K562 (cell line): ENCODE data around the gene SYNGR1. TPM values are rescaled to one million over a fixed set of nuclear protein-coding genes. Genes with fewer than 3 reads are reported as not detected.

Experiments used
- ATAC-seq: fragments of 200-7000 bp; cut with Tn5 transposase; 3 replicates; pipeline ENCODE4 v1.9.1; 2020; ENCODE audit warnings: moderate library complexity
- BruUV-seq: library from RNA; stranded (reverse); fragments of 400-500 nt; replicated peaks from 2 replicates; lab custom pipeline; 2021; lab: Mats Ljungman, UMichigan
- CTCF ChIA-PET: fragments of 300-600 bp; formaldehyde crosslinking; extraction: SDS; loops from one replicate; lab custom pipeline; 2021; ENCODE audit warnings: low intra/inter-chr PET ratio; lab: Yijun Ruan, JAX
- POLR2A ChIA-PET: fragments of 300-600, 350-650 bp; sonication (Branson Sonifier 250); formaldehyde crosslinking; extraction: SDS; loops from one replicate; lab custom pipeline; 2021; ENCODE audit warnings: antibody characterized with exemption, inconsistent platforms; lab: Yijun Ruan, JAX
- DNase-seq, 4 experiments: peaks; one replicate each; pipeline versions ENCODE4 v3.0.0 to v3.0.0-alpha.2; 2011 to 2018; ENCODE audit warnings: low spot score in 3 of 4, mixed read lengths in 3 of 4; ENCODE audit errors: extremely low read depth in 1 of 4
- FAIRE-seq: peaks from 2 replicates; lab custom pipeline; 2011; peaks lifted over from hg19 to GRCh38; lab: Jason Lieb, UNC
- H2AFZ ChIP-seq: 2 replicates; pipeline ENCODE4 v1.6.0; 2011; ENCODE audit warnings: low read depth, low read length, control low read depth, inconsistent platforms
- H3K27ac ChIP-seq: fragments of 200-600 bp; 3 replicates; pipeline ENCODE4 v1.8.0; 2011; ENCODE audit warnings: low read depth, mild to moderate bottlenecking, control low read depth, inconsistent platforms, low read length, moderate library complexity, mixed read lengths; ENCODE audit errors: extremely low read depth
- H3K27me3 ChIP-seq, 2 experiments: fragments of 300-600 bp in 1 of 2; 2 replicates in 1 of 2; 3 replicates in 1 of 2; pipeline versions ENCODE4 v1.6.0 to v1.8.0; 2011; ENCODE audit warnings: inconsistent platforms in 2 of 2, low read length in 2 of 2, mild to moderate bottlenecking in 1 of 2, mixed read lengths in 1 of 2, moderate library complexity in 1 of 2; ENCODE audit not compliant: control insufficient read depth in 2 of 2, insufficient read depth in 2 of 2
- H3K36me3 ChIP-seq: fragments of 300-600 bp; 3 replicates; pipeline ENCODE4 v1.8.0; 2011; ENCODE audit warnings: mild to moderate bottlenecking, low read length, inconsistent platforms; ENCODE audit not compliant: control insufficient read depth, insufficient read depth
- H3K4me1 ChIP-seq, 2 experiments: fragments of 200-600 bp in 1 of 2; replicated peaks in 1 of 2; 2 replicates in 1 of 2; 3 replicates in 1 of 2; pipeline versions ENCODE4 v1.5.1 to v1.8.0; 2011; ENCODE audit warnings: inconsistent platforms in 2 of 2, low read length in 2 of 2, mild to moderate bottlenecking in 1 of 2, mixed read lengths in 1 of 2, moderate library complexity in 1 of 2; ENCODE audit not compliant: control insufficient read depth in 2 of 2, insufficient read depth in 2 of 2
- H3K4me2 ChIP-seq: 2 replicates; pipeline ENCODE4 v1.6.1; 2011; ENCODE audit warnings: low read length, control low read depth, inconsistent platforms, mixed read lengths; ENCODE audit not compliant: insufficient read depth
- H3K4me3 ChIP-seq: fragments of 200-600 bp; sonication (generic), shearing (Covaris generic); 2 replicates; pipeline ENCODE4 v1.5.1; 2016; ENCODE audit warnings: control low read depth, inconsistent platforms
- H3K79me2 ChIP-seq: fragments of 200-600 bp; 3 replicates; pipeline ENCODE4 v1.8.0; 2011; ENCODE audit warnings: low read length, inconsistent platforms; ENCODE audit not compliant: control insufficient read depth, insufficient read depth
- H3K9ac ChIP-seq, 2 experiments: 2 replicates each; pipeline versions ENCODE4 v1.6.0 to v1.6.1; 2011; ENCODE audit warnings: low read depth in 2 of 2, low read length in 2 of 2, control low read depth in 1 of 2, inconsistent platforms in 1 of 2, mild to moderate bottlenecking in 1 of 2, mixed read lengths in 1 of 2; ENCODE audit not compliant: insufficient read depth in 1 of 2
- H3K9me1 ChIP-seq: one replicate; pipeline ENCODE4 v1.6.0; 2011; ENCODE audit warnings: inconsistent platforms, mild to moderate bottlenecking, low read length, moderate library complexity; ENCODE audit not compliant: control insufficient read depth, insufficient read depth
- H3K9me3 ChIP-seq: replicated peaks from 2 replicates; pipeline ENCODE4 v1.5.1; 2011; ENCODE audit warnings: low read depth, low read length, inconsistent platforms; ENCODE audit not compliant: control insufficient read depth, insufficient read depth
- H4K20me1 ChIP-seq: replicated peaks from 2 replicates; pipeline ENCODE4 v1.6.1; 2011; ENCODE audit warnings: low read length, inconsistent platforms, mixed read lengths; ENCODE audit not compliant: control insufficient read depth, insufficient read depth
- CEBPG ChIP-seq, 3 experiments: fragments of 200-800 bp in 1 of 3; sonication (Bioruptor generic) in 1 of 3; sonication (generic) in 1 of 3; formaldehyde crosslinking in 1 of 3; IDR thresholded peaks in 2 of 3; conservative IDR thresholded peaks in 1 of 3; 2 replicates each; pipeline versions ENCODE4 v1.6.1 to v1.8.0; 2016 to 2022; ENCODE audit warnings: missing compliant biosample characterization in 2 of 3, missing genetic modification characterization in 2 of 3, mild to moderate bottlenecking in 1 of 3, missing genetic modification reagents in 1 of 3
- GABPB2 ChIP-seq: fragments of 250-450 bp; sonication (Bioruptor Pico); conservative IDR thresholded peaks from 2 replicates; pipeline ENCODE4 v1.5.1; 2021; ENCODE audit warnings: mild to moderate bottlenecking
- IRF9 ChIP-seq: fragments of 450-650 bp; IDR thresholded peaks from 2 replicates; pipeline ENCODE4 v1.6.1; 2016; ENCODE audit warnings: missing biosample characterization, missing genetic modification characterization
- NR2C2 ChIP-seq, 2 experiments: fragments of 200-800 bp in 1 of 2; sonication (Bioruptor generic) in 1 of 2; sonication (generic) in 1 of 2; formaldehyde crosslinking in 1 of 2; IDR thresholded peaks; 2 replicates each; pipeline versions ENCODE4 v1.6.1 to v1.8.0; 2016 to 2022; ENCODE audit warnings: mild to moderate bottlenecking in 1 of 2, missing compliant biosample characterization in 1 of 2, missing genetic modification characterization in 1 of 2, missing genetic modification reagents in 1 of 2
- NR4A1 ChIP-seq, 2 experiments: fragments of 250-450 bp in 1 of 2; fragments of 450-650 bp in 1 of 2; sonication (Bioruptor Pico) in 1 of 2; IDR thresholded peaks; 2 replicates each; pipeline versions ENCODE4 v1.4.0 to v1.6.1; 2016 to 2020; ENCODE audit warnings: mild to moderate bottlenecking in 2 of 2, missing compliant biosample characterization in 1 of 2, missing genetic modification characterization in 1 of 2, moderate library complexity in 1 of 2
- PRPF4 ChIP-seq: fragments of 200-400 bp; formaldehyde crosslinking; IDR thresholded peaks from one replicate; pipeline ENCODE4 v1.6.1; 2017; ENCODE audit warnings: low read length, low read depth, mild to moderate bottlenecking; ENCODE audit not compliant: insufficient read depth, poor library complexity, severe bottlenecking
- RBM34 ChIP-seq: fragments of 200-400 bp; formaldehyde crosslinking; IDR thresholded peaks from 2 replicates; pipeline ENCODE4 v1.6.1; 2018; ENCODE audit warnings: low read length, borderline replicate concordance; ENCODE audit not compliant: insufficient read depth
- SREBF1 ChIP-seq: fragments of 150-350 bp; IDR thresholded peaks from 2 replicates; pipeline ENCODE4 v1.6.1; 2014; ENCODE audit warnings: antibody characterized with exemption, low read depth, low read length, borderline replicate concordance
- STAT5B ChIP-seq: fragments of 250-450 bp; sonication (Bioruptor Pico); IDR thresholded peaks from 2 replicates; pipeline ENCODE4 v1.8.0; 2021; ENCODE audit warnings: mild to moderate bottlenecking, inconsistent platforms
- TAF1 ChIP-seq: IDR thresholded peaks from 2 replicates; pipeline ENCODE4 v1.6.1; 2011; ENCODE audit warnings: mild to moderate bottlenecking, low read length, moderate library complexity; ENCODE audit not compliant: insufficient read depth, control insufficient read depth, severe bottlenecking; ENCODE audit errors: extremely low read depth
- WGBS: fragments of 100-300 bp; shearing (Covaris generic); methylation state at CpG from one replicate; pipeline ENCODE4 v1.1.6; 2016; ENCODE audit warnings: low coverage, mixed read lengths; ENCODE audit not compliant: insufficient coverage; ENCODE audit errors: missing lambda C conversion rate; 5-methylcytosine and 5-hydroxymethylcytosine counted together
- in situ Hi-C: fragments of 300-500 bp; cut with MboI; formaldehyde crosslinking; loops from 4 replicates; pipeline ENCODE4 v1.15.0; 2018; ENCODE audit warnings: inconsistent platforms, mixed read lengths
- intact Hi-C: fragments of 100-400 bp; cut with micrococcal nuclease; formaldehyde crosslinking; loops from 2 replicates; pipeline ENCODE4 v1.14.2; 2022
- polyA plus RNA-seq, 8 experiments: library from polyadenylated mRNA; depleted of rRNA in 4 of 8; stranded (reverse) in 5 of 8; unstranded in 3 of 8; fragments of >200 nt; fragmentation: Nextera tagmentation in 2 of 8; fragmentation: Illumina TruSeq in 1 of 8; extraction: Ambion mirVana in 2 of 8; extraction: Trizol in 1 of 8; gene quantifications; 2 replicates each; pipeline versions ENCODE4 v1.2.1 to v1.2.3, GENCODE V29; 2011 to 2014; ENCODE audit warnings: inconsistent platforms in 1 of 8, missing spikeins in 1 of 8
- total RNA-seq, 7 experiments: library from RNA; depleted of rRNA in 6 of 7; stranded (reverse); fragments of >200 nt in 6 of 7; fragmentation: Illumina TruSeq in 2 of 7; extraction: Trizol in 2 of 7; gene quantifications; 2 replicates each; pipeline versions ENCODE4 v1.2.1 to v1.2.3, GENCODE V29; 2011 to 2021; ENCODE audit warnings: low replicate concordance in 1 of 7

Gene SYNGR1
- total and polyA plus RNA-seq, 9 of the 15 experiments (the other 6 are each of a cell fraction or from before 2014, with no cell fraction given) = 1.8 to 15.9 (median 5.5) TPM

- no TSS peak for BruUV-seq
- POLR2A ChIA-PET = interaction anchor here (1.0 kb wide), 1 partner anchor 102 kb away, joined by 3 read pairs; no protein-coding TSS in a partner anchor
- no peak overlapping the region for H3K27ac ChIP-seq
- H3K36me3 ChIP-seq = peaks cover 68% of the 10 kb centered on the region; the same call in 2 of the 3 replicates
- H3K79me2 ChIP-seq = no peaks in the 10 kb centered on the region
- DNase-seq (no peak), FAIRE-seq (no peak), ATAC-seq (no peak)
- H3K9me1 ChIP-seq = no peaks in the 10 kb centered on the region
- H3K9ac ChIP-seq = no peak overlapping the region
- no peak overlapping the region for H3K4me2 ChIP-seq
- H2AFZ ChIP-seq = no peak overlapping the region
- intact Hi-C loops = no loop called here
- in situ Hi-C loops = no loop called here
- H3K27me3 ChIP-seq = no peaks in the 10 kb centered on the region
- no peak overlapping the region for H3K4me3 ChIP-seq
- no peaks in the 10 kb centered on the region for H4K20me1 ChIP-seq
- CTCF ChIA-PET = no interaction called here
- H3K9me3 ChIP-seq = no peaks in the 10 kb centered on the region
- WGBS = 96% methylated on average over 4 of the region's 6 CpGs
- H3K4me1 ChIP-seq = peaks cover 3 to 11% of the 10 kb centered on the region in 2 experiments; a peak in 4 of 5 replicates
- TF ChIP-seq RBM34 (no peak), SREBF1 (no peak), PRPF4 (no peak), GABPB2 (CRISPR knock-in tag) (no peak), IRF9 (tag) (no peak), TAF1 (no peak), NR2C2 (CRISPR knock-in tag; IDR thresholded peaks at IDR 0.05) (no peak), NR2C2 (tag; IDR thresholded peaks at IDR 0.05) (no peak), STAT5B (CRISPR knock-in tag) (no peak), CEBPG (CRISPR knock-in tag; IDR thresholded peaks at IDR 0.05) (no peak), CEBPG (tag; conservative IDR thresholded peaks at IDR 0.05 in 1 of 2, IDR thresholded peaks at IDR 0.05 in 1 of 2) (no peak), NR4A1 (CRISPR knock-in tag; IDR thresholded peaks at IDR 0.05) (no peak), NR4A1 (tag; IDR thresholded peaks at IDR 0.05) (no peak)
These were observed 69.3 kb downstream of the SYNGR1 start for GRCh38 chr22:39419096-39419495.
